HCT116 (cell line): ENCODE measurements around the gene INTS1. TPM values are rescaled to one million over a fixed set of nuclear protein-coding genes. Genes with fewer than 3 reads are reported as not detected.

Experiments used
- ATAC-seq: fragments of 200-7000 bp; cut with Tn5 transposase; 2 replicates; pipeline ENCODE4 v1.9.1; 2020; ENCODE audit warnings: mild to moderate bottlenecking, moderate library complexity
- BruUV-seq: library from RNA; stranded (reverse); fragments of 400-500 nt; replicated peaks from 2 replicates; lab custom pipeline; 2021; lab: Mats Ljungman, UMichigan
- CTCF ChIA-PET: fragments of 300-600 bp; sonication (Branson Sonifier 250); formaldehyde crosslinking; loops from one replicate; lab custom pipeline; 2021; ENCODE audit warnings: antibody characterized with exemption; lab: Charles Lee
- POLR2A ChIA-PET: fragments of 300-600, 350-600 bp; sonication (Branson Sonifier 250); formaldehyde crosslinking; loops from one replicate; lab custom pipeline; 2021; ENCODE audit warnings: antibody characterized with exemption; lab: Charles Lee
- RAD21 ChIA-PET, 2 experiments: fragments of 300-600 bp; sonication (Branson Sonifier 250); formaldehyde crosslinking; loops; one replicate each; lab custom pipeline; 2023; ENCODE audit warnings: low total read pairs in 2 of 2; ENCODE audit not compliant: uncharacterized antibody in 2 of 2, unreplicated experiment in 2 of 2, low non-redundant PET in 1 of 2; lab: Charles Lee
- DNase-seq: peaks from one replicate; pipeline ENCODE4 v3.0.0-alpha.2; 2010; ENCODE audit warnings: low read depth, low spot score
- H2AFZ ChIP-seq: fragments of 200-600 bp; shearing (Covaris generic), sonication (generic); 2 replicates; pipeline ENCODE4 v1.6.1; 2017; ENCODE audit warnings: low read depth, mixed run types, mixed read lengths, antibody characterized with exemption, low read length; ENCODE audit not compliant: poor library complexity, severe bottlenecking
- H3K27ac ChIP-seq: 2 replicates; pipeline ENCODE4 v1.5.1; 2012; ENCODE audit warnings: low read depth, low read length
- H3K27me3 ChIP-seq: fragments of 200-600 bp; sonication (generic); 2 replicates; pipeline ENCODE4 v1.6.1; 2016; ENCODE audit warnings: mixed run types, low read length, mixed read lengths; ENCODE audit not compliant: insufficient read depth
- H3K36me3 ChIP-seq, 2 experiments: fragments of 200-500 bp in 1 of 2; fragments of 200-600 bp in 1 of 2; sonication (Bioruptor generic) in 1 of 2; sonication (generic) in 1 of 2; 2 replicates each; pipeline versions ENCODE4 v1.5.1 to v1.6.1; 2014 to 2016; ENCODE audit warnings: low read length in 2 of 2, inconsistent platforms in 1 of 2, mixed read lengths in 1 of 2, mixed run types in 1 of 2; ENCODE audit not compliant: insufficient read depth in 2 of 2, control insufficient read depth in 1 of 2
- H3K4me1 ChIP-seq, 2 experiments: fragments of 200-600 bp in 1 of 2; sonication (generic) in 1 of 2; 2 replicates each; pipeline versions ENCODE4 v1.5.1 to v1.6.1; 2012 to 2017; ENCODE audit warnings: low read length in 2 of 2, inconsistent platforms in 1 of 2, mild to moderate bottlenecking in 1 of 2, mixed read lengths in 1 of 2, mixed run types in 1 of 2, moderate library complexity in 1 of 2; ENCODE audit not compliant: insufficient read depth in 2 of 2, control insufficient read depth in 1 of 2
- H3K4me2 ChIP-seq: fragments of 200-600 bp; sonication (generic); 2 replicates; pipeline ENCODE4 v1.6.1; 2017; ENCODE audit warnings: mixed run types, low read length, mixed read lengths
- H3K4me3 ChIP-seq, 2 experiments: fragments of 200-600 bp in 1 of 2; sonication (generic) in 1 of 2; replicated peaks in 1 of 2; 2 replicates each; pipeline ENCODE4 v1.5.1; 2011 to 2016; ENCODE audit warnings: low read length in 2 of 2, control low read depth in 1 of 2, low read depth in 1 of 2, mild to moderate bottlenecking in 1 of 2, mixed read lengths in 1 of 2, mixed run types in 1 of 2
- H3K79me2 ChIP-seq: fragments of 200-600 bp; sonication (generic); 2 replicates; pipeline ENCODE4 v1.6.1; 2017; ENCODE audit warnings: mild to moderate bottlenecking, mixed run types, low read length, moderate library complexity, mixed read lengths; ENCODE audit not compliant: insufficient read depth
- H3K9ac ChIP-seq: fragments of 200-600 bp; sonication (generic); 2 replicates; pipeline ENCODE4 v1.6.1; 2016; ENCODE audit warnings: low read length, mixed read lengths
- H3K9me2 ChIP-seq: fragments of 200-600 bp; sonication (generic), shearing (Covaris generic); 2 replicates; pipeline ENCODE4 v1.6.1; 2017; ENCODE audit warnings: mixed run types, mild to moderate bottlenecking, moderate library complexity; ENCODE audit not compliant: insufficient read depth
- H3K9me3 ChIP-seq, 2 experiments: fragments of 200-500 bp in 1 of 2; fragments of 200-600 bp in 1 of 2; sonication (Bioruptor generic) in 1 of 2; sonication (generic) in 1 of 2; 2 replicates each; pipeline ENCODE4 v1.6.1; 2014 to 2017; ENCODE audit warnings: low read length in 2 of 2, mixed read lengths in 2 of 2, inconsistent platforms in 1 of 2, low read depth in 1 of 2, mild to moderate bottlenecking in 1 of 2, mixed run types in 1 of 2, moderate library complexity in 1 of 2; ENCODE audit not compliant: control insufficient read depth in 1 of 2, insufficient read depth in 1 of 2
- H4K20me1 ChIP-seq: fragments of 200-600 bp; sonication (generic), shearing (Covaris generic); 2 replicates; pipeline ENCODE4 v1.6.1; 2017; ENCODE audit warnings: mixed run types, mild to moderate bottlenecking, moderate library complexity; ENCODE audit not compliant: insufficient read depth
- ATF3 ChIP-seq: IDR thresholded peaks from 2 replicates; pipeline ENCODE4 v1.6.1; 2012
- CTCF ChIP-seq, 3 experiments: fragments of 200-600 bp in 1 of 3; sonication (generic) in 1 of 3; IDR thresholded peaks in 2 of 3; conservative IDR thresholded peaks in 1 of 3; 2 replicates each; pipeline ENCODE4 v1.5.1; 2012 to 2017; ENCODE audit warnings: low read depth in 2 of 3, low read length in 2 of 3, antibody characterized with exemption in 1 of 3, borderline replicate concordance in 1 of 3, control low read depth in 1 of 3, mild to moderate bottlenecking in 1 of 3, mixed read lengths in 1 of 3, mixed run types in 1 of 3, moderate library complexity in 1 of 3; ENCODE audit not compliant: insufficient read depth in 1 of 3
- EZH2phosphoT487 ChIP-seq: fragments of 200-600 bp; IDR thresholded peaks from 2 replicates; pipeline ENCODE4 v1.6.1; 2018; ENCODE audit warnings: antibody characterized with exemption, borderline replicate concordance
- RAD21 ChIP-seq: IDR thresholded peaks from 2 replicates; pipeline ENCODE4 v1.6.1; 2012; ENCODE audit warnings: low read depth, mild to moderate bottlenecking
- intact Hi-C: fragments of 100-400 bp; cut with micrococcal nuclease; formaldehyde crosslinking; loops from 2 replicates; pipeline ENCODE4 v1.10.0; 2022
- total RNA-seq: library from RNA; stranded (reverse); gene quantifications from one replicate; pipeline ENCODE4 v1.2.1, GENCODE V29; 2021; ENCODE audit not compliant: unreplicated experiment
- TF ChIP-seq, protein P1 (sequence below): IDR thresholded peaks from 2 replicates; pipeline ENCODE4 v1.6.1; 2011; ENCODE audit warnings: mild to moderate bottlenecking, low read length, moderate library complexity; ENCODE audit not compliant: insufficient replicate concordance; ENCODE audit errors: extremely low read depth

Gene INTS1
- total RNA-seq, 1 experiment from 2014 or later = 167 TPM

DNA sequence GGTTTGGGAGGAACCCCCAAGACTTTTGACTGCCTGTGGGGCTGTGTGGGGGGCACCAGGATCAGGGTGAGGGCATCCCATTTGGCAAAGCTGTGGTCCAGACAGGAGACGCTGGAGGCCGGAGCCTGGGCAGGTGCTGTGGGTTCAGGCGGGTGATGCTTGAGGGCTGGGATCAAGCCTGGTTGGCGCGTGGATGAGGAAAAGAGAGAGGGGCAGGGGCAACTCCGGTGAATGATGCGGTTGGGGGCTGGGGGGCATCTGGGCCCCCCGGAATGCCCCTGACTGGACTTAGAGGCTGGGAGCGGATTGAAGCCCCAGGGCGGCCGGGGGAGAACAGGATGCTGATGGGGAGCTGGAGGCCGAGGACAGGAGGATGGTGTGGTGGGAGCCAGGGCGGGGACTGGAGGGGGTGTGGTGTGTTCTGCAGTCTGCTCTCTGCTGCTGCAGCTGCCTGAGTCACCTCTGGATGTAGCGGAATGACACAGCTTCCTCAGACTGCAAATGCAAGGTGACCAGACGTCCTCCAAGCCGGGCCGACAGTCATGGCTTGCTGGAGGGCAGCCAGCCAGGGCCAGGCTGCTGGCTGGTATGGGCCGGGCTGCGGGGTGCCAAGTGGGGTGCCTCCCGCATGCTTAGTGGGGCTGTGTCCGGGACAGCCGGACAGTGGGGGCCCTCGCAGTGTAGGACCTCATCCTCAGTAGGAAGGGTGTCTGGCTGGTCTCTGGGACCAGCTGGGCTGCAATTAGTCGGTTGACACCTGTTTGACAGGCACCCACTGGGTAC, 29.5 kb upstream of the INTS1 start:
- Histone ChIP-seq H4K20me1 (no peaks in the 10 kb centered on the region; the same call in 1 of the 2 replicates), H3K4me2 (peak overlapping the region; percentile 86), H3K9me2 (no peaks in the 10 kb centered on the region), H3K36me3 (peaks cover 2 to 6% of the 10 kb centered on the region in 2 experiments; a peak in 3 of 4 replicates), H3K27me3 (no peaks in the 10 kb centered on the region), H3K9me3 (no peaks in the 10 kb centered on the region), H2AFZ (no peak overlapping the region), H3K27ac (peak overlapping the region; percentile 92), H3K9ac (peak overlapping the region; percentile 95), H3K79me2 (peaks cover 77% of the 10 kb centered on the region), H3K4me3 (peak overlapping the region in 1 of 2 experiments; percentile 82; a peak in 2 of 4 replicates), H3K4me1 (peaks cover 54 to 79% of the 10 kb centered on the region in 2 experiments)
- no TSS peak for BruUV-seq
- ChIA-PET RAD21 (no interaction called here), CTCF (interaction anchor here (0.8 kb wide), 1 partner anchor 22 kb away, joined by 3 read pairs; the partner anchor contains the start of gene TMEM184A), POLR2A (no interaction called here)
- intact Hi-C loops = no loop called here
- no peak for ATAC-seq
- TF ChIP-seq ATF3 (no peak), CTCF (IDR thresholded peaks at IDR 0.05 in 2 of 3, conservative IDR thresholded peaks at IDR 0.05 in 1 of 3; ENCODE audit: borderline replicate concordance in 1 of 3, insufficient read depth in 1 of 3, low read depth in 2 of 3, low read length in 2 of 3) (no peak), RAD21 (no peak), EZH2phosphoT487 (no peak)
- TF ChIP-seq, protein P1, sequence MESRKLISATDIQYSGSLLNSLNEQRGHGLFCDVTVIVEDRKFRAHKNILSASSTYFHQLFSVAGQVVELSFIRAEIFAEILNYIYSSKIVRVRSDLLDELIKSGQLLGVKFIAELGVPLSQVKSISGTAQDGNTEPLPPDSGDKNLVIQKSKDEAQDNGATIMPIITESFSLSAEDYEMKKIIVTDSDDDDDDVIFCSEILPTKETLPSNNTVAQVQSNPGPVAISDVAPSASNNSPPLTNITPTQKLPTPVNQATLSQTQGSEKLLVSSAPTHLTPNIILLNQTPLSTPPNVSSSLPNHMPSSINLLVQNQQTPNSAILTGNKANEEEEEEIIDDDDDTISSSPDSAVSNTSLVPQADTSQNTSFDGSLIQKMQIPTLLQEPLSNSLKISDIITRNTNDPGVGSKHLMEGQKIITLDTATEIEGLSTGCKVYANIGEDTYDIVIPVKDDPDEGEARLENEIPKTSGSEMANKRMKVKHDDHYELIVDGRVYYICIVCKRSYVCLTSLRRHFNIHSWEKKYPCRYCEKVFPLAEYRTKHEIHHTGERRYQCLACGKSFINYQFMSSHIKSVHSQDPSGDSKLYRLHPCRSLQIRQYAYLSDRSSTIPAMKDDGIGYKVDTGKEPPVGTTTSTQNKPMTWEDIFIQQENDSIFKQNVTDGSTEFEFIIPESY = no peak
- no peak for DNase-seq
